GM12891 (cell line): ENCODE results near the gene SDF4.

Source experiments
- PAX5 ChIP-seq: IDR thresholded peaks from 2 replicates; pipeline ENCODE4 v1.6.1; 2011; ENCODE audit warnings: low read length, moderate library complexity, mild to moderate bottlenecking; ENCODE audit not compliant: insufficient read depth, severe bottlenecking
- POLR2A ChIP-seq: IDR thresholded peaks from 2 replicates; pipeline ENCODE4 v1.6.1; 2011; ENCODE audit warnings: low read depth, low read length, control low read depth
- POLR2AphosphoS5 ChIP-seq: IDR thresholded peaks from 2 replicates; pipeline ENCODE4 v1.6.1; 2011; ENCODE audit warnings: low read depth, low read length, control low read depth
- POU2F2 ChIP-seq: IDR thresholded peaks from 2 replicates; pipeline ENCODE4 v1.6.1; 2011; ENCODE audit warnings: low read depth, mild to moderate bottlenecking, control low read depth, low read length, moderate library complexity
- SPI1 ChIP-seq: IDR thresholded peaks from 2 replicates; pipeline ENCODE4 v1.6.1; 2011; ENCODE audit warnings: low read depth, low read length, control low read depth
- TAF1 ChIP-seq: IDR thresholded peaks from 2 replicates; pipeline ENCODE4 v1.6.1; 2011; ENCODE audit warnings: low read depth, low read length, control low read depth

- TF ChIP-seq POLR2AphosphoS5 (no peak), POLR2A (no peak), TAF1 (no peak), POU2F2 (no peak), PAX5 (no peak), SPI1 (no peak)
Measured at GRCh38 chr1:1177452-1178206, 54.2 kb downstream of the SDF4 start.
